SK-N-DZ (cell line): ENCODE results near the gene QARS1.

ENCODE experiments used
- DNase-seq: peaks from one replicate; pipeline ENCODE4 v3.0.0-alpha.2; 2015; ENCODE audit warnings: low spot score
- small RNA-seq, 2 experiments: library from RNA; depleted of rRNA; stranded (forward); fragments of <200 nt; gene quantifications; one replicate each; pipeline ENCODE3, GENCODE V24; 2014

The QARS1 gene

GRCh38 chr3:49054344-49054862 lies 50.2 kb downstream of the QARS1 start:
- no peak for DNase-seq

- DNase-seq: no peak
Measured at GRCh38 chr3:49053543-49053942, 51.0 kb downstream of the QARS1 start.

Small RNA genes within 50 kb of the gene (small RNA-seq; reads per million reads assigned to genes)
- 0 reads per million in 2 experiments for gene RN7SL182P
